OCI-LY7 (cell line): Measurements from ENCODE around the gene ST8SIA5. TPM values are rescaled to one million over a fixed set of nuclear protein-coding genes. Genes with fewer than 3 reads are reported as not detected.

Source experiments
- BruUV-seq: library from RNA; stranded (reverse); fragments of 400-500 nt; replicated peaks from 2 replicates; lab custom pipeline; 2021; lab: Mats Ljungman, UMichigan
- CTCF ChIA-PET: fragments of 300-600 bp; sonication (Branson Sonifier 250); formaldehyde crosslinking; loops from one replicate; lab custom pipeline; 2022; ENCODE audit warnings: antibody characterized with exemption; ENCODE audit not compliant: unreplicated experiment; lab: Charles Lee
- POLR2A ChIA-PET: fragments of 300-600 bp; sonication (Branson Sonifier 250); formaldehyde crosslinking; loops from one replicate; lab custom pipeline; 2022; ENCODE audit warnings: antibody characterized with exemption; lab: Charles Lee
- DNase-seq: peaks from one replicate; pipeline ENCODE4 v3.0.0-alpha.2; 2015; ENCODE audit warnings: low spot score
- H2AFZ ChIP-seq: fragments of 200-600 bp; sonication (generic), shearing (Covaris generic); 2 replicates; pipeline ENCODE4 v1.6.1; 2014; ENCODE audit warnings: mild to moderate bottlenecking, antibody characterized with exemption, low read length, moderate library complexity
- H3K27ac ChIP-seq: fragments of 200-600 bp; sonication (generic); 2 replicates; pipeline ENCODE4 v1.5.1; 2014; ENCODE audit warnings: mixed run types, low read depth, mild to moderate bottlenecking, moderate library complexity, low read length, inconsistent platforms; ENCODE audit not compliant: poor library complexity, severe bottlenecking
- H3K36me3 ChIP-seq: fragments of 200-600 bp; sonication (generic); 2 replicates; pipeline ENCODE4 v1.6.1; 2014; ENCODE audit warnings: mild to moderate bottlenecking, antibody characterized with exemption, low read length, moderate library complexity, mixed read lengths; ENCODE audit not compliant: insufficient read depth
- H3K4me1 ChIP-seq: fragments of 200-600 bp; sonication (generic); 2 replicates; pipeline ENCODE4 v1.5.1; 2014; ENCODE audit warnings: mild to moderate bottlenecking, low read length; ENCODE audit not compliant: insufficient read depth, poor library complexity, severe bottlenecking
- H3K4me2 ChIP-seq: fragments of 200-600 bp; sonication (generic); 2 replicates; pipeline ENCODE4 v1.6.1; 2014; ENCODE audit warnings: mild to moderate bottlenecking, low read length
- H3K4me3 ChIP-seq: fragments of 200-600 bp; sonication (generic); 2 replicates; pipeline ENCODE4 v1.5.1; 2014; ENCODE audit warnings: mild to moderate bottlenecking, low read depth, low read length; ENCODE audit not compliant: poor library complexity, severe bottlenecking
- H3K79me2 ChIP-seq: fragments of 200-600 bp; sonication (generic); 2 replicates; pipeline ENCODE4 v1.6.1; 2016; ENCODE audit warnings: low read depth, mild to moderate bottlenecking, low read length, moderate library complexity, mixed read lengths; ENCODE audit not compliant: insufficient read depth
- H3K9me2 ChIP-seq: fragments of 200-600 bp; sonication (generic); 2 replicates; pipeline ENCODE4 v1.6.1; 2016; ENCODE audit warnings: mild to moderate bottlenecking, low read length, mixed read lengths; ENCODE audit not compliant: insufficient read depth
- H3K9me3 ChIP-seq: fragments of 200-600 bp; sonication (generic); 2 replicates; pipeline ENCODE4 v1.6.1; 2014; ENCODE audit warnings: mild to moderate bottlenecking, mixed run types, low read length, mixed read lengths
- H4K20me1 ChIP-seq: fragments of 200-600 bp; sonication (generic); 2 replicates; pipeline ENCODE4 v1.6.1; 2014; ENCODE audit warnings: mild to moderate bottlenecking, antibody characterized with exemption, low read length, moderate library complexity, mixed read lengths; ENCODE audit not compliant: insufficient read depth
- EZH2phosphoT487 ChIP-seq: fragments of 200-600 bp; sonication (generic); IDR thresholded peaks from 2 replicates; pipeline ENCODE4 v1.6.1; 2018; ENCODE audit warnings: low read depth, borderline replicate concordance, mild to moderate bottlenecking, mixed run types, antibody characterized with exemption, low read length, moderate library complexity, mixed read lengths
- intact Hi-C: fragments of 100-400 bp; cut with micrococcal nuclease; formaldehyde crosslinking; loops from one replicate; pipeline ENCODE4 v1.10.0; 2022; ENCODE audit not compliant: unreplicated experiment
- small RNA-seq: library from RNA; depleted of rRNA; stranded (forward); fragments of <200 nt; gene quantifications from one replicate; pipeline ENCODE3, GENCODE V24; 2014
- total RNA-seq, 2 experiments: library from RNA; depleted of rRNA in 1 of 2; stranded (reverse); fragments of >200 nt in 1 of 2; shearing (Covaris generic) in 1 of 2; gene quantifications; 2 replicates each; pipeline ENCODE4 v1.2.3, GENCODE V29; 2014 to 2022
- TF ChIP-seq, protein P1 (sequence below): fragments of 200-600 bp; sonication (generic); conservative IDR thresholded peaks from 2 replicates; pipeline ENCODE4 v1.5.1; 2014; ENCODE audit warnings: mild to moderate bottlenecking, antibody characterized with exemption, low read length, moderate library complexity, mixed read lengths

The ST8SIA5 gene
- total RNA-seq, 2 experiments from 2014 or later, result 0.28 TPM; not detected in 1

GRCh38 chr18:46621111-46621766 is 135.6 kb downstream of the ST8SIA5 start:
- DNase-seq, result no peak
- H3K36me3 ChIP-seq, result no peaks in the 10 kb centered on the region

DNA sequence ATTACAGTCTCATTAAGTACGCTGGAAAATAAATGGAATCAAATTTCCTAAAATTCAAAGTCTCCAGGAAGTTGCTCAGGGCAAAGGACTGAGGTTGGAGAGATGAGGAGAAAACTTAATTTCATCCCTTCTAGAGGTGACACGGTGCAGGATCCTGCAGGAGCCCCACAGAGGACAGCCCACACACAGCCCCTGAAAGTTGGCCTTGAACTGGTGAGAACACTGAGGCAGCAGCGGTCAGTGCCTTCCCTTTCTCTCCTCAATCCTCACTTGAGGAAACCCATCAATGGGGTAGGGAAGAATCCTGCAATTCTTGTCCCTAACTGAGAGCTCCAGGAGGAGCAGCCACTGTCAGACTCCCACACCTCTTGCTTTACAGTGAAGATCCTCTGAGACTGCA is 137.3 kb downstream of the ST8SIA5 start:
- no peak for DNase-seq
- no peak overlapping the region for H3K4me2 ChIP-seq
- no peak overlapping the region for H2AFZ ChIP-seq
- H3K9me3 ChIP-seq, result no peaks in the 10 kb centered on the region
- no peaks in the 10 kb centered on the region for H3K36me3 ChIP-seq
- intact Hi-C loops, result no loop called here
- no peak for TF ChIP-seq EZH2phosphoT487
- TF ChIP-seq, protein P1, sequence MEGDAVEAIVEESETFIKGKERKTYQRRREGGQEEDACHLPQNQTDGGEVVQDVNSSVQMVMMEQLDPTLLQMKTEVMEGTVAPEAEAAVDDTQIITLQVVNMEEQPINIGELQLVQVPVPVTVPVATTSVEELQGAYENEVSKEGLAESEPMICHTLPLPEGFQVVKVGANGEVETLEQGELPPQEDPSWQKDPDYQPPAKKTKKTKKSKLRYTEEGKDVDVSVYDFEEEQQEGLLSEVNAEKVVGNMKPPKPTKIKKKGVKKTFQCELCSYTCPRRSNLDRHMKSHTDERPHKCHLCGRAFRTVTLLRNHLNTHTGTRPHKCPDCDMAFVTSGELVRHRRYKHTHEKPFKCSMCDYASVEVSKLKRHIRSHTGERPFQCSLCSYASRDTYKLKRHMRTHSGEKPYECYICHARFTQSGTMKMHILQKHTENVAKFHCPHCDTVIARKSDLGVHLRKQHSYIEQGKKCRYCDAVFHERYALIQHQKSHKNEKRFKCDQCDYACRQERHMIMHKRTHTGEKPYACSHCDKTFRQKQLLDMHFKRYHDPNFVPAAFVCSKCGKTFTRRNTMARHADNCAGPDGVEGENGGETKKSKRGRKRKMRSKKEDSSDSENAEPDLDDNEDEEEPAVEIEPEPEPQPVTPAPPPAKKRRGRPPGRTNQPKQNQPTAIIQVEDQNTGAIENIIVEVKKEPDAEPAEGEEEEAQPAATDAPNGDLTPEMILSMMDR, result no peak
- ChIA-PET CTCF (no interaction called here), POLR2A (no interaction called here)
- no peaks in the 10 kb centered on the region for H3K79me2 ChIP-seq
- H3K9me2 ChIP-seq, result no peaks in the 10 kb centered on the region
- BruUV-seq, result no TSS peak
- no peak overlapping the region for H3K4me3 ChIP-seq
- H3K27ac ChIP-seq, result no peak overlapping the region
- no peaks in the 10 kb centered on the region for H3K4me1 ChIP-seq
- H4K20me1 ChIP-seq, result no peaks in the 10 kb centered on the region

More at GRCh38 chr18:46621111-46621766, 135.6 kb downstream of the ST8SIA5 start:
- H3K79me2 ChIP-seq, result no peaks in the 10 kb centered on the region
- H3K27ac ChIP-seq, result no peak overlapping the region
- no peak overlapping the region for H2AFZ ChIP-seq
- H4K20me1 ChIP-seq, result no peaks in the 10 kb centered on the region
- TF ChIP-seq EZH2phosphoT487, result no peak
- TF ChIP-seq, protein P1, result no peak
- intact Hi-C loops, result no loop called here
- no peaks in the 10 kb centered on the region for H3K9me3 ChIP-seq
- no peaks in the 10 kb centered on the region for H3K4me1 ChIP-seq
- POLR2A ChIA-PET, result no interaction called here
- no peak overlapping the region for H3K4me3 ChIP-seq
- no TSS peak for BruUV-seq
- H3K4me2 ChIP-seq, result no peak overlapping the region
- no peaks in the 10 kb centered on the region for H3K9me2 ChIP-seq
- CTCF ChIA-PET, result no interaction called here

Small RNAs within 50 kb of the gene (small RNA-seq; reads per million reads assigned to genes)
- gene AC090311.1, result not detected

Other genes starting within 250 kb of the ST8SIA5 start
- gene LOXHD1, start 99.8 kb downstream of the ST8SIA5 start, total RNA-seq (2014; rRNA removed; shearing (Covaris generic)), result not detected in 2 replicates
- not detected in 2 replicates for gene LOXHD1, start 99.8 kb downstream of the ST8SIA5 start, total RNA-seq (2022)
- 17.9 and 18.1 TPM in 2 replicates for gene PIAS2, start 160.5 kb upstream of the ST8SIA5 start, total RNA-seq (2014; rRNA removed; shearing (Covaris generic))
- gene PIAS2, start 160.5 kb upstream of the ST8SIA5 start, total RNA-seq (2022), result 27.9 and 35.7 TPM in 2 replicates
- gene KATNAL2, start 160.5 kb upstream of the ST8SIA5 start, total RNA-seq (2014; rRNA removed; shearing (Covaris generic)), result 5.7 and 8.1 TPM in 2 replicates
- gene KATNAL2, start 160.5 kb upstream of the ST8SIA5 start, total RNA-seq (2022), result 13.9 and 16.1 TPM in 2 replicates